Activated naive CD8-positive, alpha-beta T cell treated with anti-CD3 and anti-CD28 coated beads, Interleukin-2, amount 50 U/mL, for 16 hours (primary cell): ENCODE results near the gene ADAMTSL2.

Experiments
- DNase-seq: peaks from one replicate; pipeline ENCODE4 v3.0.0-alpha.2; 2020; ENCODE audit warnings: low read depth, low spot score

Gene ADAMTSL2

DNA sequence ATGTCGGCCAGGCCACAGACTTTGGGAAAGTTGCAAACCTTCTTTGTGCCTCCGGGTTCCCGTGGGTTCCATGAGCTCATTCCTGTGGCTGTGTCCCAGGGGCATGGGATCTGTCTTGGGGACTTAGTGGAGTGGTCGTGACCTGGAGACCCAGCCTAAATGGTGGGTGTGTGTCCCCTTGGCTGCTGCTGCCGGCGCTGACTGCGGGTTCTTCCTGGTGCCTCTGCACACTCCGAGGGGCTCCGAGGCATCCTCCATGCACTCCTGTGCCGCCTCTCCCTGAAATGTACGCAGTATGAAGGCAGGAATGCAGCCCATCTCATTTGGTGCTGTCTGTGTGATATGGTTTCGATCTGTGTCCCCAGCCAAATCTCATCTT lies 34.6 kb upstream of the ADAMTSL2 start:
- no peak for DNase-seq

DNA sequence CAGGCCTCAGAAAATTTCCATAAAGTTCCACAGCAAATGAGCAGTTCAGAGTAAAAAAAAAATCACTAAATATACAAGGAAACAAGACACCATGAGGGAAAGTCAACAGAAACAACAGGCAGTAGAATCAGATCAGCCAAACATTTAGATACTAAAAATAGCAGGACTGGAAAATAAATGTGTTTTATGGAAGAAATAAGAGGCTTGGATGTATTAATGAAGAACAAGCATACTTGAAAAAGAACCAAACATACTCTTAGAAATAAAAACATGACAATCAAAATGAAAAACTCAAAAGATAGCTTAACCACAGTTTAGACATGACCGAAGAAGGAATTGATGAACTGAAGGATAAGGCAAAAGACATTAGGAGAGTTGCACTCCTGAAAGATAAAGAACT lies 32.4 kb upstream of the ADAMTSL2 start:
- no peak for DNase-seq

DNA sequence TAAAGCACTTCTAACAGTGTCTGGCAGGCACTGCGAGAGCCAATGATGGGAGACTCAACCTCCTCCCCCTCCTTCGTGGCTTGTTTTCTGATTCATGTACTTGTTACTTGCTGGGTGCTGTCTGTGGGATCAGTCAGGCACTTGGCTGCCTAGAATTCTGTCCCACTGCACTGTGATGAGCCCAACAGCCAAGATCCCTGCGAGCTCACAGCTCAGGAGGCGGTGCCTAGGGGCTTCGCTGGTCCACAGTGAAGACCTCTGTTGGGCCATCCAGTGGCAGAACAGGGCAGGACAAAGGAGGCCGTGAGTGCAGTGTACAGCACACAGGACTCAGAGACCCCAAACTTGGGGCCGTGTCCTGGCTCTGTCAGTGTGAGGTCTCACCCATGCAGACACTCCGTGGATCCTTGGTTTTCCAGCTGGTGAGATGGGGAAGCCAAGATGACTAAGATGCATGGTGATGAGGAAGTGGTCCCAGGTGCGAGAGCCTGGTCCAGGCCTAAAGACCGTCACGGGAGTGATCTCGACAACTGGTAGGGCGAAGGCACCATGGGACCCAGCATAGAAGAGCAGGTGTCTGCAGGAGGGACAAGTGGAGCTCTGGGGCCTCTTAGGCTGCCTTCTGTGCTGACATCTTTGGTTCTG lies 29.2 kb upstream of the ADAMTSL2 start:
- DNase-seq, result no peak

DNA sequence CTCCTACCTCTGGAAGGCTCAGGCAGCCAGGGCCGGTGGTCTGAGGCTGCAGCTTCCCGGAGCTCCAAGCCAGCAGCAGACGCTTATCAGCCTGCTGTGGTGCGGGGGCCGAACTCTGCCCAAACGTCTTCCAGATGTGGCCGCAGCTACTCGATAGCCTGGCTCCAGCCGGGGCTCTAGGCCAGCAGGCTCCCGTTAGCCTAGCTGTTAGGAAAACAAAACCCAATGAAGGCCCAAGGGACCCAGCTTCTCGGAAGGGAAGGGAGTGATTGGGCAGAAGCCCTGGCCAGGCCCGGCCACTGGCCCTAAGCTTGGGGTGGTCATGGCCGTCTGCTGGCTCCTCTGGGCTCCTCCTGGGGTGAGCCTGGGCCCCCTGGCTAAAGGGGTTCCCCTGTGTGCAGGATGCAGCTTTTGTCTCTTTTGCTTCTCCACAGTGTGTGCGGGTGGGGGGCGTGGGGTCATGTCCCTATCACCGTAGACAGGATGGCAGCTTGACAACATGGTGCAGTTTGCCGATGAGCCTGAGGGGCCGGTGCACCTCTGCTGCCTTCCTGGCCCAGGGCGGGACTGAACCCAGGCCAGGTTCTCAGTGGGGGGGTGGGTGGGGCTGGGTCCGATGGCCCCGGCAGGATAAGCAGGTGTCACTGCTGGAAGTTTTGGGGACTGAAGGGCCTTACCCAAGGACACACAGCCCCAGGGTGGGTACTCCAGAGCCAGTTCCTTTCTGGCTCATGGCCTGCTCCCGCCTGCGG lies 28.4 kb upstream of the ADAMTSL2 start:
- no peak for DNase-seq

DNA sequence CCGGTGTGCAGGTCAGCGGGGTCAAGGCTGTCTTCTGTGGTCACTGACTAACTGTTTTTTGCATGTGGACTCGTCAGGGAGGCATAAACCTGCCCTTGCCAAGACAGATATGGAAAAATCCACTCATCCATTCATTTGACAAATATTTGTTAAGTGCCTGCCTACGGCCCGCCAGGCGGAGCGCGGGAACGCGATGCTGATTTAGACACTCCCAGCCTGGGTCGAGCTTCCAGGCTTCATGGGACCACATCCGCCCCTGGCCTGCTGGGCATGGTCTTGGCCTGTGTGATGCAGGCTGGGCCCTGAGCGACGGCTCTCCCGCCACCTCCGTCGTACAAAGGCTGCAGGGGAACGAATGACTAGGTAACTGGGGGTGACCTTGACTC lies 27.9 kb upstream of the ADAMTSL2 start:
- DNase-seq, result no peak

DNA sequence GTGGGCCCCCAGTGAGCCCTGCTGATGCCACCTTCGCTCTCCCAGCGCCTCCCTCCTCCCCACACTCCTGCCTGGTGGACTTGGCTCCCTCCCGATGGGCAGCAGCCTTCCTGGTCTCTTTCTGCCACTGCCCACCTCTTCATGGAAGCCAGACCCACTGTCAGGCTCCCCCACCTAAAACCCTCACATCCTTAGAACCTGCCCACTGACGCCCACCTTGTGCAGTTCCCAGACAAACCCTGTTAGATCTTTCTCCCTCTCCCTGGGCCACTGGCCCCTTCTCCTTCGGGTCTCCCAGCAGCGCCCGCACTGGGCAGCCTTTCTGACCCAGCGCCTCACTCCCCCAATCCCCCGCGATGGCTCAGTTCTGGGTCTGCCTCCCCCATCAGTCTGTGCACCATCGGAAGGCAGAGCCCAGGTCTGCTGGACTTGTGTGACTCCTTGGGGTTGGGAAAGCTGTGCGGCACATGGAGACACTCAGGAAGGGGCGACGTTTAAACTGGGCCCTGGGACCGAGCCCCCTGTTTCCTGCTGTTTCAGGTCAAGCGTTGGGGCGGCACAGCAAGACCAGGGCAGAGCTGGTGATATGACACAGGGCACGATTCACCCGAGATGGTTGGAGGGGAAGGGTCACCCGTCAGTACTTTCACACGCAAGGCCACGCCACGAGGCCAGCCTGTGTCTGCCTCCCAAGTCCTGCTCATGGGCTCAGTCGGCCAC lies 27.1 kb upstream of the ADAMTSL2 start:
- no peak for DNase-seq

DNA sequence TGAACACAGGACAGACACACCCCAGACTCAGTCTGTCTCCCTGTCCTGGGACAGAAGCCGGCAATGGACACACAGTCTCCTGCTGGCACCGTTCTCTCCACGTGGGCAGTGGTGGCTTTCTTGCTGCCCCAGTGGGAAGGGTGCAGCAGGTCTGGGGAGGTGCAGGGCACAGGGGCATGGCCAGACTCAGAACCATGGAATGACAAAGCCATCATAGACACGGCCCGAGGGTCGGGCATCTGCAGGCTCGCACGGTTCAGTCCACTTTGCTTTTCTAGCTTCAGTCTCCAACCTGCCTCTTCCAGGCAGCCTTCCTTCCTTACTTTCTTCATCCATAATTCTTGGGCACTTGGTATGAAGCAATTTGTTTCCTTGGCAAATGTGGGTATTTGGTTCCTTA lies 26.5 kb upstream of the ADAMTSL2 start:
- DNase-seq, result no peak

DNA sequence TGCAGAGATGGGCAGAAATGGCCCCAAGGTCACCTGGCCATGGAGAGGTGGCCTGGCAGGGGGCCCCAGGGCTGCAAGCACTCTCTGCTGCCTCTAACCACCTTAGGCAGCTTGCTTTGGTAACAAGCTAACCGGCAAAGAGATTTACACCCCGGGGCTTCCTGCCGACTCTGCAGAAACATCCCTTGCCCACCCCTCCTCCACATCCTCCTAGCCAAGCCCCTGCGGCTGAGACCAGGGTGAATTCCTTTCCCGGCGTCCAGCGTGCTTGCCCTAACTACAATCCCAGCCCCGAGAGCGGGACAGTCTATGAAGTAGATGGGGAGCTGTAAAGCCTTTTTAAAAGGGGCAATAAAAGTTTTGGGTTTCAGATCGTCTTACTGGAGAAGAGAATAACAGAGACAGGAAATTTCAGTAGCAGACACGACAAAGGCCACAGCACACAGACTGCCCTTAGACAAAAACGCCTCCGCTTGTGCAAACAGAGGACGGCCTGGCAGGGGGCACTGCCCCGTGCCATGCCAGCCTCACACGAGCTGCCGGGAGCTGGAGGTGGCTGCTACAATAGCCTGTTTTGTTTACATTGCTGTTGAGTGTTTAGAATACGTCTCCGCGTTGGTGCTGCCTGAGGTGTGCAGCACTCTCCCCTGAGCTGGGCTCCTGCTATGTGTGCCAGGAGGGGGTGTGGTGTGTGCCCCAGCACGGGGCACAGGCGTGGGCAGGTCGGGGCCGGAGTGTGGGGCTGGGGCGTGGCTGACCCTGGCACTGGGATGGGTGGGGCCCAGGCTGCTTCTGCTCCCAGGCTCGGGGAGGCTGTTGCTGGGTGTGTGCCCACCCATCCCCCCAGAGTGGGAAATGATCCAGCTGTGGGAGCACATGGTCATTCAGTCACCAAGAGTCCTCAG lies 25.1 kb upstream of the ADAMTSL2 start:
- no peak for DNase-seq

DNA sequence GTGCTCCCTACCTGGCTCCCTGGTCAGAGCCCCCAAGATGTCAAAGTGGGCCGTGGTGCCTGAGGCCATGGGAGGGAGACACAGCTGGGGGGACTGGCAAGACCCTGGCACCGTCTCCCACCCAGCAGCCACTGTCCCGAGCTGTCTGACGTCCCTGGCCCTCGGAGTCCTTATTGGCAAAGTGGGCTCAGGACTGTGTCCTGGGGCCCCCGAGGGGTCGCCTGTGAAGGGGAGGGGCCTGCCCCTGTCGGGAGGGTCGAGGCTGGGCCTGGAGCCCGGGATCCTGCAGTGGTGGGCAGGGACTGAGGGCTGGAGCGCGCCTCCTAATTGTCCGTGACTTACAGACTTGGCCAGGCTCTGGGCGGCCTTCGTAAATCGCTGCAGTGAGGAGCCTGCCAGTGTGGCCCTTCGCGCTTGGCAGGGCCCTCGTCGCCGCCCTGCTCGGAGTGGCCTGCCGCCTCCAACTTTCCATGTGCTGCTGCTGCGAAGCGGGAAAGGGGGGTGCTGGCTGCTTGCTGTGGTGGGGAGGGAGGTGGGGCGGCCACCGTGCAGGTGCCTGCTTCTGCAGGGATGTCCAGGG lies 23.5 kb upstream of the ADAMTSL2 start:
- no peak for DNase-seq

DNA sequence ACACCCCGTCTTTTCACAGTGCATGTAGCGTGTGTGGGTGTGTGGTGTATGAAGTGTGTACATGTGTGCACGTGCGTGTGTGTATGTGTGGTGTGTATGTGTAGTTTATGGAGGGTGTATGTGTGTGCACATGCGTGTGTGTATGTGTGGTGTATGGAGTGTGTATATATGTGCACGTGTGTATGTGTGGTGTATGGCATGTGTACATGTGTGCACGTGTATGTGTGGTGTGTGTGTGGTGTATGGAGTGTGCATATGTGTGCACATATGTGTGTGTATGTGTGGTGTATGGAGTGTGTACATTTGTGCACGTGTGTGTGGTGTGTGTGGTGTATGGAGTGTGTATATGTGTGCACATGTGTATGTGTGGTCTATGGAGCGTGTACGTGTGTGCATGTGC lies 22.9 kb upstream of the ADAMTSL2 start:
- no peak for DNase-seq

DNA sequence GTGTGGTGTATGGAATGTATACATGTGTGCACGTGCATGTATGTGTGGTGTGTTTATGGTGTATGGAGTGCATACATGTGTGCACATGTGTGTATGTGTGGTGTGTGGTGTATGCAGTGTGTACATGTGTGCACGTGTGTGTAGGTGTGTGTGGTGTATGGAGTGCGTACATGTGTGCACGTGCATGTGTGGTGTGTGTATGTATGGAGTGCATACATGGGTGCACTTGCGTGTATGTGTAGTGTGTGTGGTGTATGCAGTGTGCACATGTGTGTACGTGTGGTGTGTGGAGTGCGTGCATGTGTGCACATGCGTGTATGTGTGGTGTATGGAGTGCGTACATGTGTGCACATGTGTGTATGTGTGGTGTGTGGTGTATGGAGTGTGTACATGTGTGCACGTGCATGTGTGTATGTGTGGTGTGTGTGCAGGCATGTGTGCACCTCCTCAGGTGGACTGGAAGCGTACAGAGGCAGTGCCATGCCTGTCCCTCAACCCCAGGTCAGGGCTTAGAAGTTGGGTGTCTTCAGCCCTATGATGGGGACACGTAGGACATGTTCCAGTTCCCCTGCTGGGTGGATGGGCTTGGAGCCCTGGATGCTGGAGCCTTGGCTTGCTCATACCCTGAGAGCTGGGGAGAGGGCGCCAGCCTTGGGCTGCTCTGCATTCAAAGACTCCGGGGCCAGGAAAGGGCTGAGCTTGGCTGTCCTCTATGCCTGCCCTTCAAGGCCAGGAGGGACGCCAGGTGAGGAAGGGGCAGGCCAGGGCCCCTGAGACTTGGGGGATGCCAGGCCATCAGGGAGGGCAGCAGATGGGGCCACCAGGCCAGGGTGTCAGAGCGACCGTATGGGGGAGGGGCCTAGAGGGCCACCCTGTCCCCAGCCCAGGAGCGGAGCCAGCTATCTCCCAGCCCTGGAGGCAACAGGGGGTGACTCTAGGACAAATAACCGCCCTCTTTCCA lies 22.0 kb upstream of the ADAMTSL2 start:
- no peak for DNase-seq

DNA sequence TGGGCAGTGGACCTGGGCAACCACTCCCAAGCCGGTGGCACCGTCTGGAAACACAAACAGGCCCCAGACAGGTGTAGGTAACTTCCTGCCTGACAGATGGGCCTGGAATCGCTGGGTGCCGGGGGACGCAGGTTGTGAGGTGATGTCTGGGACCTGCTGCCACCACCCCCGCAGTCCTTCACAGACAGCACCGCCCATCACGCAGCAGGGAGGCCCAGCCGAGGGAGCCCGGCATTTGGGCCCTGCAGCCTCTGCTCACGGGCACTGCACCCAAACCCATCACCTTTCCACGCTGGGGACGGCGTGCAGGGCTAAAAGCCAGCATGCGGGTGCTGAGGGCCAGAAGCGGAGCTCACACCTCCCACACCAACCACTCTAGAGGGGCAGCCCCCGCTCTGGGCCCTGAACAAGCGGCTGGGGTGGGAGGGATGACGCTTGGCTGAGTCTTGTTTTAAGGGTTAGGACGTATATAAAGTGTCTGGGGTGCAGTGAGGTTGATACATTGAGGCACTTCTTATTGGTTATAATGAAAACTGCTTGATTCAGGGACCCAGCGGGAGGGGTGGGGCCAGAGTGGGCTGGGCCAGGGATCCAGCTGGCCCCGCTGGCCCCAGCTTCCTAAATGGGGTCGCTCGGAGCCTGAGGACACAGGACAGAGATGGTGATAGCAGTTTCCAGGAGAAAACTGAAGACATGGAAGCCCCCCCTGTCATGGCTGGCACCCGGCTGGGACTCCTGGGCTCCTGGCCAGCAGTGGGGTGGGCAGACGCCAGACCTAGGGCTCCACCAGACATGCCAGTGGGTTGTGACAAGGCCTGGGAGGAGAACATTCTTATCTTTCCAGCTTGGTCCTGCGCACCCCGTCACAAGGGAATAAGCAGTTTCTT lies 21.0 kb upstream of the ADAMTSL2 start:
- DNase-seq, result no peak

DNA sequence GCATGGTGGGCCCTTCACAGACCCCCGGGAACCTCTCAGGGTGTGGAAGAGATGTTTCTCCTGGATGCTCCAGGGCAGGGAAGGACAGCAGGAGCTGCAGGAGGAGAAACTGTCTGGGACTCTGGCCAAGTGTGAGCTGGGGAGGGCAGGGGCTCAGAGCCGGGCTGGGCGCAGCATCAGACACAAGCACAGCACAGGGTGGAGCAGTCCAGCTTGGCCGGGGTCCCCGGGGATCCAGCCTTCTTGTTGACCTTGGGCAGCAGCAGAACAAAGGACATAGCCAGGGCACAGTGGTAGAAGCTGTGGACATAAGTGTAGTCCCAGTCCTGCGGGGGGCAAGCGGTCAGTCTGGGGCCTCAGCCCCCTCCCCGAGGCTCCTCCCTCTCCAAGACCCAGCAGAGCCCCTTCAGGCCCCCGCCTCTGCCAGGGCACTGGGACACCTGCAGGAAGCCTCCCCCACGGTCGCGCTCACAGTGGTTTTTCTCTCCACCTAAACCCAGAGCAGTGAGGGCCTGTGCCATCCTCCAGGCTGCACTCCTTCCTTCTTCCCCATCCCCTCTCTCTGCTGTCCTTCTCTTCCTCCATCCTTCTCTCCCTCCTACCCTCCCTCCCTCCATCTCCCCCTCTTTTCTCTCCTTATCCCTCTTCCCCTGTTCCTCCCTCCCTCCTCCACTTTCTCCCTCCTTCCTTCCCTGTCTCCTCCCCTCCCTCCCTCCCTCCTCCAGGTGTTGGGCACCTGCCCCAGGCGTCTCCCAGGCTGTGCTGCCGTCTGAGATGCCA lies 19.9 kb upstream of the ADAMTSL2 start:
- DNase-seq, result no peak

DNA sequence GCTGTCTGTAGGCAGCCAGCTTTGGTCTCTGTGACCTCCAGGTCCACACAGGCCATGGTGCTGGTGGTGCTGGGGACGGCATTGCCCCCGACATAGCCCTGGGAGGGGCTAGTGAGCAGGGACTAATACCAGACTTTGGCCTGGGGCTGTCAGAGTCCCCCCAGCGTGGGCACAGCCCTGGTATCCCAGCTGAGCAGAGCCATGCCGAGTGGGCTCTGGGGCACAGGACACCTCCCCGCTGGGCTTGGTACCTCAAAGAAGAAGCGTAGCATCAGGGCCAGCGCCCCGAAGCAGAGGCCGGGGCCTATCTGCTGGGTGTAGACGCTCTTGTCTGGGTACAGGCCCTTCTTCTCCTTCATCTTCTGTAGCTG lies 19.3 kb upstream of the ADAMTSL2 start:
- DNase-seq, result no peak

DNA sequence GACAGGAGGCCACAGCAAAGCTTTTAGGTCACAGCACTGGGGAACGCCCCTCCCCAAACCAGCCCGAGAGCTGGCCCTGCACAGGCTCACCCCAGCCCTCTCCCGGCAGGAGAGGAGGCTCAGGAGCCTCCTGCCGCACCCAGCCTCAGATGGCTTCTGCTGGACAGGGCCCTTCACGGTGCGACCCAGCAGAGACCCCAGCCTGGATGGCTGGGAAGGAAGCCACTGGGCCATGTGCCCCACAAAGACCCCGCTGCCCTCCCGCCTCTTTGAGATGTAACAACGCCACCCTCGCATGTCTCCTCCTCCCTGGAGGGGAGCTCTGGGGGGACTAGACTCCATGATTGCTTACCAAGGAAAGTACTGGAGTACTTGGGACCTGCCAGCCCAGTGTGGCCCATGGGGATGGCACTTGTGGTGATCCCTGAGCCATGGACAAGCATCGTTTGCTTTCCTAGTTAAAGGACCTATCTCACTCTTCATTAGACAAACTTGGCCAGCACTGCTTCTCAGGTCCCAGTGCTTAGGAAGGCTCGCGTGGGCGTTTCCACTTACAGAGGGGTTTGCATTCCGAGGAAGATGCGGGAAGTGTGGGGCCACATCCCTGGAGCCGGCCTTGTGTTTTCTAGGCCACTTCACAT lies 18.8 kb upstream of the ADAMTSL2 start:
- no peak for DNase-seq

DNA sequence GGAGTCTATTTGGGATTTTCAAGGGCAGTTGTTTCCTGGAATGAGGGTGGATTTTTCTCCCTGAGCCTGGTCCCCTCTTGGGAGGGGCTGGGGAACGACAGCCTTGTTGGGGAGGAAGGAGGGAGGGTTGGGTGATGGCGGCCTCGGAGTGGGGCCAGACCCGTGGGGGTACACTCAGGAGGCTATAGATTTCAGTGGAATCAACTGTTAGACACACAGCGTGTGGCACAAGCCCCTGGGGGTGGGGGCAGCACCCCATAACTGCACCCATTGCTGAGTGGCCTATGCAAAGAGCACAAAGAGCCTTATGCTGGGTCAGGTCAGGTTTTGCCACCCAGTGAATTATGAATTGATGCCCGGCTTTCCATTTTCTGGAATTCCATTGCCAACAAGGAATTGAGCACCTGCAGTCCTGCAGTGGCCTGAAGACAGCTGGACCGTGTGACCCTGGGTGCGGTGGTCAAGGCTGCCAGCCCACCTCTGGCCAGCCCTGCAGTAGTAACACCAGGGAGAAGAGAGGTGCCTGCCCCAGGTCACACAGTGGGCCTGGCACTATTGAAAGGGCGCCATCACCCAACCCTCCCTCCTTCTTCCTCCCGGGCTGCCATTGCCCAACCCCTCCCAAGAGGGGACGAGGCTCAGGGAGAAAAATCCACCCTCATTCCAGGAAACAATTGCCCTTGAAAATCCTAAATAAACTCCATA lies 18.1 kb upstream of the ADAMTSL2 start:
- DNase-seq, result no peak

DNA sequence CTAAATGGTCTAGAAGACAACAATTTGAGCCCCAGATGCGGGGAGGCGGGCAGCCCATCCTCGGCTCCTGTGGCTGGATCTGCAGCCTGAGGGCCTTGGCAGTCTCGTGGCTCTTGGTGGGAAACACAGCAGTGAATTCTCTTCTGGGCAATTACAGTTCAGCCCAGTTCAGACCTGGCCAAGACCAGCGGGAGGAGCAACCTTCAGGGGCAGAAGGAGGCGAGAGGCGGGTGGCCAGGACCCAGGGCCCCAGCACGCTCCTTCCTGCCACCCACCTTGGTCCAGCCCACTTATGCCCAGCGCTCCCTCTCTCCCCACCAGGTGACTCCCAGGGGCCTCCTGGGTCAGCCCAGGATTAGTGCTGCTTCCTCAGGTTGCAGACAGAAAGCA lies 17.5 kb upstream of the ADAMTSL2 start:
- DNase-seq, result no peak

DNA sequence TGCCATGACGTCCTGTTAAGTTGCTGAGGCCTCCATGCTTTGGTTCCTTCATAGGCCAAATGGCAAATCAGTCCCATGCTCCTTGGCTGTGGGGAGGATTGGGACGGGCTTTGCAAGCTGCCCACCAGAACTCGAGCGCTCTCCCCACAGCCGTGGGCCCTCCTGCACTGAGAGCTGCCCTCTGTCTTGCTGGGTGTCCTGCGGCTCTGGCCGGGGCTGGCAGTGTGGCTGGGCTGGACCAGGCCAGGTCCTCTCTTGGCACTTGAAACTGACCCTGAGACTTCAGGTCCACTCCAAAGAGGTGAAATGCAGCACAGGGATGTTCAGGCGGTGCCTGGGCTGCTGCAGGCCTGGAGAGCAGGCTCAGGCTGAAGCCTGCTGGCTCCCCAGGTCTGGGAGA lies 16.8 kb upstream of the ADAMTSL2 start:
- no peak for DNase-seq
